GM12864 (cell line): ENCODE data around the gene PCP2.

Experiments used
- DNase-seq: peaks from one replicate; pipeline ENCODE4 v3.0.0-alpha.2; 2011; ENCODE audit warnings: low read depth
- H3K4me3 ChIP-seq: 2 replicates; pipeline ENCODE4 v1.5.1; 2011; ENCODE audit warnings: mild to moderate bottlenecking, low read depth, low read length, control low read depth
- CTCF ChIP-seq: IDR thresholded peaks from 2 replicates; pipeline ENCODE4 v1.5.1; 2011; ENCODE audit warnings: low read depth, mild to moderate bottlenecking, moderate library complexity, low read length, control low read depth, inconsistent platforms; ENCODE audit errors: missing control alignments

The PCP2 gene

GRCh38 chr19:7617172-7617571, 16.3 kb downstream of the PCP2 start:
- no peak overlapping the region for H3K4me3 ChIP-seq
- TF ChIP-seq CTCF: no peak
- DNase-seq: no peak

- H3K4me3 ChIP-seq: no peak overlapping the region
- no peak for TF ChIP-seq CTCF
- no peak for DNase-seq
Measured at GRCh38 chr19:7614859-7615741, 18.4 kb downstream of the PCP2 start.

- H3K4me3 ChIP-seq: no peak overlapping the region
- no peak for TF ChIP-seq CTCF
- no peak for DNase-seq
Measured at GRCh38 chr19:7612282-7613274, 20.9 kb downstream of the PCP2 start.

GRCh38 chr19:7611541-7612279, 21.8 kb downstream of the PCP2 start:
- H3K4me3 ChIP-seq: no peak overlapping the region
- DNase-seq: no peak
- no peak for TF ChIP-seq CTCF

- no peak for DNase-seq
- no peak overlapping the region for H3K4me3 ChIP-seq
- no peak for TF ChIP-seq CTCF
Measured at GRCh38 chr19:7610491-7611240, 22.9 kb downstream of the PCP2 start.
